GM23338 (cell line): ENCODE measurements around the gene RRAS. TPM values are rescaled to one million over a fixed set of nuclear protein-coding genes. Genes with fewer than 3 reads are reported as not detected.

Source experiments
- ATAC-seq: fragments of 200-7000 bp; cut with Tn5 transposase; 3 replicates; pipeline ENCODE4 v1.9.1; 2020
- DNase-seq: peaks from one replicate; pipeline ENCODE4 v3.0.0-alpha.2; 2015; ENCODE audit warnings: low spot score
- H2AFZ ChIP-seq: fragments of 200-600 bp; sonication (generic); 2 replicates; pipeline ENCODE4 v1.8.0; 2016; ENCODE audit warnings: antibody characterized with exemption, mild to moderate bottlenecking, moderate library complexity
- H3F3A ChIP-seq: fragments of 200-600 bp; sonication (generic); replicated peaks from 2 replicates; pipeline ENCODE4 v1.8.0; 2017; ENCODE audit warnings: antibody characterized with exemption, mixed run types, low read depth
- H3K27ac ChIP-seq: fragments of 200-600 bp; sonication (generic); 2 replicates; pipeline ENCODE4 v1.6.1; 2016; ENCODE audit warnings: low read depth
- H3K27me3 ChIP-seq: fragments of 200-600 bp; sonication (generic); 2 replicates; pipeline ENCODE4 v1.8.0; 2016; ENCODE audit warnings: mild to moderate bottlenecking, mixed run types, moderate library complexity; ENCODE audit not compliant: insufficient read depth
- H3K36me3 ChIP-seq: fragments of 200-600 bp; sonication (generic); 2 replicates; pipeline ENCODE4 v1.8.0; 2016; ENCODE audit warnings: mild to moderate bottlenecking; ENCODE audit not compliant: insufficient read depth
- H3K4me1 ChIP-seq: fragments of 200-600 bp; sonication (generic); 2 replicates; pipeline ENCODE4 v1.8.0; 2016; ENCODE audit warnings: mild to moderate bottlenecking, moderate library complexity; ENCODE audit not compliant: insufficient read depth
- H3K4me2 ChIP-seq: fragments of 200-600 bp; sonication (generic); 2 replicates; pipeline ENCODE4 v1.7.1; 2017; ENCODE audit warnings: mixed run types
- H3K4me3 ChIP-seq: fragments of 200-600 bp; sonication (generic); 2 replicates; pipeline ENCODE4 v1.6.1; 2016; ENCODE audit warnings: mixed run types
- H3K79me2 ChIP-seq: fragments of 200-600 bp; sonication (generic); replicated peaks from 2 replicates; pipeline ENCODE4 v1.8.0; 2017; ENCODE audit warnings: mild to moderate bottlenecking; ENCODE audit not compliant: insufficient read depth
- H3K9me2 ChIP-seq: fragments of 200-600 bp; sonication (generic); 2 replicates; pipeline ENCODE4 v1.8.0; 2017; ENCODE audit not compliant: insufficient read depth
- H4K20me1 ChIP-seq: fragments of 200-600 bp; sonication (generic); replicated peaks from 2 replicates; pipeline ENCODE4 v1.8.0; 2017; ENCODE audit warnings: mild to moderate bottlenecking; ENCODE audit not compliant: insufficient read depth
- H3K27ac Mint-ChIP-seq: 2 replicates; pipeline ENCODE4 v1.8.0; 2020; ENCODE audit warnings: inconsistent platforms, mild to moderate bottlenecking, moderate library complexity, mixed read lengths
- H3K27me3 Mint-ChIP-seq: 3 replicates; pipeline ENCODE4 v1.8.0; 2022; ENCODE audit warnings: low read depth, mild to moderate bottlenecking, moderate library complexity, mixed read lengths, inconsistent platforms; ENCODE audit not compliant: insufficient read depth, poor library complexity
- H3K36me3 Mint-ChIP-seq: 3 replicates; pipeline ENCODE4 v1.8.0; 2021; ENCODE audit warnings: low read depth, mild to moderate bottlenecking, inconsistent platforms, moderate library complexity, mixed read lengths
- H3K4me1 Mint-ChIP-seq: 3 replicates; pipeline ENCODE4 v1.8.0; 2020; ENCODE audit warnings: mild to moderate bottlenecking, inconsistent platforms, mixed read lengths
- H3K4me3 Mint-ChIP-seq: 3 replicates; pipeline ENCODE4 v1.8.0; 2021; ENCODE audit warnings: moderate library complexity, mild to moderate bottlenecking, inconsistent platforms, mixed read lengths
- H3K9me3 Mint-ChIP-seq: 3 replicates; pipeline ENCODE4 v1.8.0; 2020; ENCODE audit warnings: moderate library complexity, mild to moderate bottlenecking, inconsistent platforms, mixed read lengths
- CREB1 ChIP-seq: fragments of 250-450 bp; sonication (Bioruptor Pico); IDR thresholded peaks from 2 replicates; pipeline ENCODE4 v1.5.0; 2020; ENCODE audit warnings: low read depth, mild to moderate bottlenecking, moderate library complexity
- CTCF ChIP-seq, 2 experiments: fragments of 200-600 bp in 1 of 2; sonication (generic) in 1 of 2; conservative IDR thresholded peaks; 2 replicates each; pipeline versions ENCODE4 v1.5.1 to v1.6.1; 2016 to 2017; ENCODE audit warnings: antibody characterized with exemption in 2 of 2, low read depth in 2 of 2, mild to moderate bottlenecking in 2 of 2, moderate library complexity in 1 of 2
- ETS1 ChIP-seq: IDR thresholded peaks from 2 replicates; pipeline ENCODE4 v1.6.1; 2016; ENCODE audit warnings: antibody characterized with exemption
- EZH2 ChIP-seq: fragments of 200-600 bp; sonication (generic); IDR thresholded peaks from one replicate; pipeline ENCODE4 v1.8.0; 2017; ENCODE audit warnings: antibody characterized with exemption, mild to moderate bottlenecking, low read depth; ENCODE audit not compliant: unreplicated experiment
- JUNB ChIP-seq: IDR thresholded peaks from one replicate; pipeline ENCODE4 v1.6.1; 2016; ENCODE audit warnings: antibody characterized with exemption; ENCODE audit not compliant: unreplicated experiment
- NANOG ChIP-seq: IDR thresholded peaks from 2 replicates; pipeline ENCODE4 v1.6.1; 2016; ENCODE audit warnings: antibody characterized with exemption, borderline replicate concordance
- POLR2AphosphoS5 ChIP-seq: IDR thresholded peaks from 2 replicates; pipeline ENCODE4 v1.6.1; 2016; ENCODE audit warnings: antibody characterized with exemption, low read depth
- STAT1 ChIP-seq: IDR thresholded peaks from one replicate; pipeline ENCODE4 v1.6.1; 2016; ENCODE audit warnings: antibody characterized with exemption; ENCODE audit not compliant: unreplicated experiment
- ZNF114 ChIP-seq: fragments of 250-450 bp; sonication (Bioruptor Pico); IDR thresholded peaks from 2 replicates; pipeline ENCODE4 v1.5.0; 2020; ENCODE audit warnings: mild to moderate bottlenecking, moderate library complexity
- ZNF331 ChIP-seq: fragments of 250-450 bp; sonication (Bioruptor Pico); IDR thresholded peaks from 2 replicates; pipeline ENCODE4 v1.5.0; 2020; ENCODE audit warnings: low read depth, mild to moderate bottlenecking, moderate library complexity
- polyA plus RNA-seq: library from polyadenylated mRNA; unstranded; fragments of >200 nt; fragmentation: Nextera tagmentation; extraction: Ambion mirVana; gene quantifications from 2 replicates; pipeline ENCODE4 v1.2.1, GENCODE V29; 2016
- total RNA-seq: library from RNA; depleted of rRNA; stranded (reverse); fragments of >200 nt; shearing (Covaris generic); gene quantifications from 2 replicates; pipeline ENCODE4 v1.2.3, GENCODE V29; 2014
- TF ChIP-seq, protein P1 (sequence below): IDR thresholded peaks from one replicate; pipeline ENCODE4 v1.6.1; 2018; ENCODE audit warnings: antibody characterized with exemption; ENCODE audit not compliant: unreplicated experiment
- TF ChIP-seq, protein P2 (sequence below): fragments of 250-450 bp; sonication (Bioruptor Pico); IDR thresholded peaks from 2 replicates; pipeline ENCODE4 v1.5.0; 2020; ENCODE audit warnings: mild to moderate bottlenecking, moderate library complexity

RRAS gene
- total and polyA plus RNA-seq, 2 experiments from 2014 or later = 9.3 to 30.0 TPM

DNA sequence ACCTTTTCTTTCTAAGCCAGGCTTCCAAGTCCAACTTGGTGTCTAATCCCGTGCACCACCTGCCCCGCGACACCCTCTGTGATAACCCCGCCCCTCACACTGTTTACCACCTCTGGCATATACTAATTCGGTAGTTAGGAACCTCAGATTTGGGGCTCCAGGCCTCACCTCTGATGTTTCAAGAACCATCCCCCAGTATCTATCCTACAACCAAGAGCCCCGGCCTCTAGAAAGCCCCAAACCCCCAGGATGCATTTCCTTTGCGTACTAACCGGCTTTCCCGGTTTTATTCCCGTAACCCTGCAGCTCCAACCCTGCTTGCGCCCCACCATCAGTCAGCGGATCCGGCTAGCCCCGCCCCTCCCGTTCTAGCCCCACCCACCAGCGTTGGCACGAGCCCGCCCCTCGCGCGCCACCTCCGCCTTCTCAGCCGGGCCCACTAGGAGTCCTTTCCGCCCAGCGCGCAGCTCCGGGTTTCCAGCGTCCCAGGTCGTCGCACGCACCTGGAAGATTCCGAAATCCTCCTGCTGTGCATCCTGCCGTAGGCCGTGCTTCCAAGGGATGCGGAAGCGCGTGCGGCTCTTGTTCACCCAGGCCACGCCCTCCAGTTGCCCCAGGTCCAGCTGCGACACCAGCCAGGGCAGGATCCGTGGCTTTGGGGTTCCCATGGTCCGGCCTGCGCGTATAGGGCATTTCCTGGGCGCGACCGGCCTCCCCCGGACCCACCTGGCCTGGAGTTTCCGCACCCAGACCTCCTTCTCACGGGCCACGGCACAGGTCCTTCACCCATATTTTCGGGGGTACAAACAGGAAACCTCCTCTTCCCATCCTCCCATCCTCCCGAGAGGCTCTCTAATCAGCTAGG is 24.5 kb upstream of the RRAS start (continued):
- TF ChIP-seq, protein P1, sequence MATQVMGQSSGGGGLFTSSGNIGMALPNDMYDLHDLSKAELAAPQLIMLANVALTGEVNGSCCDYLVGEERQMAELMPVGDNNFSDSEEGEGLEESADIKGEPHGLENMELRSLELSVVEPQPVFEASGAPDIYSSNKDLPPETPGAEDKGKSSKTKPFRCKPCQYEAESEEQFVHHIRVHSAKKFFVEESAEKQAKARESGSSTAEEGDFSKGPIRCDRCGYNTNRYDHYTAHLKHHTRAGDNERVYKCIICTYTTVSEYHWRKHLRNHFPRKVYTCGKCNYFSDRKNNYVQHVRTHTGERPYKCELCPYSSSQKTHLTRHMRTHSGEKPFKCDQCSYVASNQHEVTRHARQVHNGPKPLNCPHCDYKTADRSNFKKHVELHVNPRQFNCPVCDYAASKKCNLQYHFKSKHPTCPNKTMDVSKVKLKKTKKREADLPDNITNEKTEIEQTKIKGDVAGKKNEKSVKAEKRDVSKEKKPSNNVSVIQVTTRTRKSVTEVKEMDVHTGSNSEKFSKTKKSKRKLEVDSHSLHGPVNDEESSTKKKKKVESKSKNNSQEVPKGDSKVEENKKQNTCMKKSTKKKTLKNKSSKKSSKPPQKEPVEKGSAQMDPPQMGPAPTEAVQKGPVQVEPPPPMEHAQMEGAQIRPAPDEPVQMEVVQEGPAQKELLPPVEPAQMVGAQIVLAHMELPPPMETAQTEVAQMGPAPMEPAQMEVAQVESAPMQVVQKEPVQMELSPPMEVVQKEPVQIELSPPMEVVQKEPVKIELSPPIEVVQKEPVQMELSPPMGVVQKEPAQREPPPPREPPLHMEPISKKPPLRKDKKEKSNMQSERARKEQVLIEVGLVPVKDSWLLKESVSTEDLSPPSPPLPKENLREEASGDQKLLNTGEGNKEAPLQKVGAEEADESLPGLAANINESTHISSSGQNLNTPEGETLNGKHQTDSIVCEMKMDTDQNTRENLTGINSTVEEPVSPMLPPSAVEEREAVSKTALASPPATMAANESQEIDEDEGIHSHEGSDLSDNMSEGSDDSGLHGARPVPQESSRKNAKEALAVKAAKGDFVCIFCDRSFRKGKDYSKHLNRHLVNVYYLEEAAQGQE = no peak
- TF ChIP-seq CREB1 (CRISPR knock-in tag) (0 out of 2 replicates have a peak, but pooled peaks have one; percentile 34), EZH2 (no peak), ZNF114 (CRISPR knock-in tag) (no peak), POLR2AphosphoS5 (peak; percentile 87), ETS1 (peak; percentile 66), CTCF (conservative IDR thresholded peaks at IDR 0.05; ENCODE audit: low read depth in 2 of 2) (no peak), NANOG (no peak), JUNB (no peak), ZNF331 (no peak), STAT1 (no peak)

- Histone ChIP-seq H3K79me2 (peaks cover 36% of the 10 kb centered on the region), H3K9me2 (no peaks in the 10 kb centered on the region), H3K4me1 (peaks cover 9% of the 10 kb centered on the region), H3K27ac (0 out of 2 replicates have a peak overlapping the region, but pooled peaks have one; percentile 88), H3K4me3 (no peak overlapping the region; the same call in 1 of the 2 replicates), H4K20me1 (peaks cover 22% of the 10 kb centered on the region), H3K36me3 (peaks cover 16% of the 10 kb centered on the region), H3K27me3 (no peaks in the 10 kb centered on the region), H3F3A (peaks cover 29% of the 10 kb centered on the region), H3K4me2 (peak overlapping the region; percentile 99; the same call in 1 of the 2 replicates), H2AFZ (no peak overlapping the region)
- DNase-seq (no peak), ATAC-seq (no peak)
- H3K4me1 Mint-ChIP-seq = peaks cover 17% of the 10 kb centered on the region
- H3K9me3 Mint-ChIP-seq = peaks cover 16% of the 10 kb centered on the region
- peaks cover 58% of the 10 kb centered on the region for H3K36me3 Mint-ChIP-seq
- H3K27ac Mint-ChIP-seq = no peak overlapping the region
- H3K27me3 Mint-ChIP-seq = peaks cover 29% of the 10 kb centered on the region
- H3K4me3 Mint-ChIP-seq = peak overlapping the region; percentile 55
- TF ChIP-seq, protein P2, sequence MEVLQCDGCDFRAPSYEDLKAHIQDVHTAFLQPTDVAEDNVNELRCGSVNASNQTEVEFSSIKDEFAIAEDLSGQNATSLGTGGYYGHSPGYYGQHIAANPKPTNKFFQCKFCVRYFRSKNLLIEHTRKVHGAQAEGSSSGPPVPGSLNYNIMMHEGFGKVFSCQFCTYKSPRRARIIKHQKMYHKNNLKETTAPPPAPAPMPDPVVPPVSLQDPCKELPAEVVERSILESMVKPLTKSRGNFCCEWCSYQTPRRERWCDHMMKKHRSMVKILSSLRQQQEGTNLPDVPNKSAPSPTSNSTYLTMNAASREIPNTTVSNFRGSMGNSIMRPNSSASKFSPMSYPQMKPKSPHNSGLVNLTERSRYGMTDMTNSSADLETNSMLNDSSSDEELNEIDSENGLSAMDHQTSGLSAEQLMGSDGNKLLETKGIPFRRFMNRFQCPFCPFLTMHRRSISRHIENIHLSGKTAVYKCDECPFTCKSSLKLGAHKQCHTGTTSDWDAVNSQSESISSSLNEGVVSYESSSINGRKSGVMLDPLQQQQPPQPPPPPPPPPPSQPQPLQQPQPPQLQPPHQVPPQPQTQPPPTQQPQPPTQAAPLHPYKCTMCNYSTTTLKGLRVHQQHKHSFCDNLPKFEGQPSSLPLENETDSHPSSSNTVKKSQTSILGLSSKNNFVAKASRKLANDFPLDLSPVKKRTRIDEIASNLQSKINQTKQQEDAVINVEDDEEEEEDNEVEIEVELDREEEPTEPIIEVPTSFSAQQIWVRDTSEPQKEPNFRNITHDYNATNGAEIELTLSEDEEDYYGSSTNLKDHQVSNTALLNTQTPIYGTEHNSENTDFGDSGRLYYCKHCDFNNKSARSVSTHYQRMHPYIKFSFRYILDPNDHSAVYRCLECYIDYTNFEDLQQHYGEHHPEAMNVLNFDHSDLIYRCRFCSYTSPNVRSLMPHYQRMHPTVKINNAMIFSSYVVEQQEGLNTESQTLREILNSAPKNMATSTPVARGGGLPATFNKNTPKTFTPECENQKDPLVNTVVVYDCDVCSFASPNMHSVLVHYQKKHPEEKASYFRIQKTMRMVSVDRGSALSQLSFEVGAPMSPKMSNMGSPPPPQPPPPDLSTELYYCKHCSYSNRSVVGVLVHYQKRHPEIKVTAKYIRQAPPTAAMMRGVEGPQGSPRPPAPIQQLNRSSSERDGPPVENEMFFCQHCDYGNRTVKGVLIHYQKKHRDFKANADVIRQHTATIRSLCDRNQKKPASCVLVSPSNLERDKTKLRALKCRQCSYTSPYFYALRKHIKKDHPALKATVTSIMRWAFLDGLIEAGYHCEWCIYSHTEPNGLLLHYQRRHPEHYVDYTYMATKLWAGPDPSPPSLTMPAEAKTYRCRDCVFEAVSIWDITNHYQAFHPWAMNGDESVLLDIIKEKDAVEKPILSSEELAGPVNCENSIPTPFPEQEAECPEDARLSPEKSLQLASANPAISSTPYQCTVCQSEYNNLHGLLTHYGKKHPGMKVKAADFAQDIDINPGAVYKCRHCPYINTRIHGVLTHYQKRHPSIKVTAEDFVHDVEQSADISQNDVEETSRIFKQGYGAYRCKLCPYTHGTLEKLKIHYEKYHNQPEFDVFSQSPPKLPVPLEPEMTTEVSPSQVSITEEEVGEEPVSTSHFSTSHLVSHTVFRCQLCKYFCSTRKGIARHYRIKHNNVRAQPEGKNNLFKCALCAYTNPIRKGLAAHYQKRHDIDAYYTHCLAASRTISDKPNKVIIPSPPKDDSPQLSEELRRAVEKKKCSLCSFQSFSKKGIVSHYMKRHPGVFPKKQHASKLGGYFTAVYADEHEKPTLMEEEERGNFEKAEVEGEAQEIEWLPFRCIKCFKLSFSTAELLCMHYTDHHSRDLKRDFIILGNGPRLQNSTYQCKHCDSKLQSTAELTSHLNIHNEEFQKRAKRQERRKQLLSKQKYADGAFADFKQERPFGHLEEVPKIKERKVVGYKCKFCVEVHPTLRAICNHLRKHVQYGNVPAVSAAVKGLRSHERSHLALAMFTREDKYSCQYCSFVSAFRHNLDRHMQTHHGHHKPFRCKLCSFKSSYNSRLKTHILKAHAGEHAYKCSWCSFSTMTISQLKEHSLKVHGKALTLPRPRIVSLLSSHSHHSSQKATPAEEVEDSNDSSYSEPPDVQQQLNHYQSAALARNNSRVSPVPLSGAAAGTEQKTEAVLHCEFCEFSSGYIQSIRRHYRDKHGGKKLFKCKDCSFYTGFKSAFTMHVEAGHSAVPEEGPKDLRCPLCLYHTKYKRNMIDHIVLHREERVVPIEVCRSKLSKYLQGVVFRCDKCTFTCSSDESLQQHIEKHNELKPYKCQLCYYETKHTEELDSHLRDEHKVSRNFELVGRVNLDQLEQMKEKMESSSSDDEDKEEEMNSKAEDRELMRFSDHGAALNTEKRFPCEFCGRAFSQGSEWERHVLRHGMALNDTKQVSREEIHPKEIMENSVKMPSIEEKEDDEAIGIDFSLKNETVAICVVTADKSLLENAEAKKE (CRISPR knock-in tag) = no peak
- no peak for TF ChIP-seq JUNB
Observed at GRCh38 chr19:49663224-49663623, 23.3 kb upstream of the RRAS start.
